ENCODE data around the gene AKT2. TPM values are rescaled to one million over a fixed set of nuclear protein-coding genes. Genes with fewer than 3 reads are reported as not detected.
A peak's percentile ranks its signal among the peaks of the same experiment; 100 is the strongest.
"Not testable (repeated sequence)": the region's sequence is repeated elsewhere in the genome, so short reads cannot be mapped to it uniquely, and the experiment has no call there.

The AKT2 gene
- polyA plus RNA-seq (ENCODE audit: insufficient read length in 10 of 10) = 100 to 1,000 TPM; 136 to 204 (median 166) TPM
- long read RNA-seq, donor 1, full-length matches to known transcripts = 24 of 47 reads
- long read RNA-seq, donor 1, partial matches to known transcripts = 23 of 47 reads
- long read RNA-seq, donor 1, other reads (novel, unspliced or antisense) = 0 of 47 reads
- long read RNA-seq, donor 2, full-length matches to known transcripts = 13 of 18 reads
- long read RNA-seq, donor 2, partial matches to known transcripts = 5 of 18 reads
- long read RNA-seq, donor 2, other reads (novel, unspliced or antisense) = 0 of 18 reads
- long read RNA-seq, donor 3 = 0 reads
- long read RNA-seq, donor 4, full-length matches to known transcripts = 17 of 25 reads
- long read RNA-seq, donor 4, partial matches to known transcripts = 8 of 25 reads
- long read RNA-seq, donor 4, other reads (novel, unspliced or antisense) = 0 of 25 reads
- long read RNA-seq, donor 5, full-length matches to known transcripts = 20 of 71 reads
- long read RNA-seq, donor 5, partial matches to known transcripts = 51 of 71 reads
- long read RNA-seq, donor 5, other reads (novel, unspliced or antisense) = 0 of 71 reads
- long read RNA-seq, donor 6, full-length matches to known transcripts = 25 of 48 reads
- long read RNA-seq, donor 6, partial matches to known transcripts = 18 of 48 reads
- long read RNA-seq, donor 6, other reads (novel, unspliced or antisense) = 5 of 48 reads
- long read RNA-seq, donor 7, full-length matches to known transcripts = 21 of 35 reads
- long read RNA-seq, donor 7, partial matches to known transcripts = 14 of 35 reads
- long read RNA-seq, donor 7, other reads (novel, unspliced or antisense) = 0 of 35 reads
- long read RNA-seq, donor 8, full-length matches to known transcripts = 11 of 21 reads
- long read RNA-seq, donor 8, partial matches to known transcripts = 10 of 21 reads
- long read RNA-seq, donor 8, other reads (novel, unspliced or antisense) = 0 of 21 reads
- long read RNA-seq, donor 9, full-length matches to known transcripts = 1 of 9 reads
- long read RNA-seq, donor 9, partial matches to known transcripts = 8 of 9 reads
- long read RNA-seq, donor 9, other reads (novel, unspliced or antisense) = 0 of 9 reads

DNA sequence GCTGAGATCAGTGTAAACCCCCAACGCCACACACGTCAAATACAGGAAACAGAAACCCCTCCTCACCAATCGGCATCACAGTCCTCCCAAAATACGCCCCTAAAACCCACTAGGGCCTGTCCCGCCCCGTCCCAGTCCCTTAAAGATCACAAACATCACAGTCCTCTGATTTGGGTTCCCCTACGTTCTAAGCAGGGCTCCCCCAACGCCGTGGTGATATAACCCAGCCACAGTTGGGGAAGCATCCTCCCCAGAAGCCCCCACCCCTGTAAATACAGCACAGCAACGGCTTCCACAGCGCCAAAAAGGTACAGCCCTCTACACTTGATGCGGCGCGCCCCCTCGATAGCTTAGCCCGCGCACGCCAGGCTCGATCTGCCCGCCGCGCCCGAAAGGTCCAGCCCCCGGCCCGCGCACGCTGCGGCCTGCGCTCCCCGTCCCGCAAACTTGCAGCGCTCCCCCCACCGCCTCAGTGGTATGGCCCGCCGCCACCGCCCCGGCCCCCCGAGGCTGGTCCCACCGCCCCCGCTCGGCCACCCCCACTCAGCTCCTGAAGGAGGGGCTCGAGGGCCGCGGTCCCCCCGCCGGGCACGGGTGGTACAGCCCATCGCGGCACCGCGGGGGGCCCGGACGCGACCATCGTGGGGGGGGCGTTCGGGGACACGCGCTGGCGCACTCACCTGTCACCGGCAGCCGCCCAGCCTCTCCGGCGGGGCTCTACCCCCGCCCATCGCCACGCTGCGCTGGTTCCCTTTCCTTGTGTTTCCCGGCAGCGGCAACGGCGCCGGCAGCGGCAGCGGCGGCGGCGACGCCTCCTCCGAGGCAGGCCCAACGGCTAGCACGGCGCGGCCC, at the start of gene AKT2:
AKT2 (minus strand) TSS at position 845 of the 852 bp plus-strand sequence. CDS start 20,078 bp downstream, outside the sequence.
- DNase-seq = peak; percentile 62 to 83 (median 63)

DNA sequence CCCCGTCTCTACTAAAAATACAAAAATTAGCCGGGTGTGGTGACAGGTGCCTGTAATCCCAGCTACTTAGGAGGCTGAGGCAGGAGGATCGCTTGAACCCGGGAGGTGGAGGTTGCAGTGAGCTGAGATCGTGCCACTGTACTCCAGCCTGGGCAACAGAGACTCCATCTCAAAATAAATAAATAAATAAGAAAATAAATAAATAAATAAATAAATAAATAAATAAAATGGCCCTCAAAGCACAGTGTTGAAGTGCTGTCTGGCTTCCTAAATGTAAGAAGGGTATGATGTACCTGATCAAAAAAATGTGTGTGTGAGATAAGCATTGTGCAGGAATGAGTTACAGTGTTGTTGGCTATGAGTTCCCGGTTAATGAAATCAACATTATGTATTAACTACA, 47.9 kb upstream of the AKT2 start:
- DNase-seq = not testable (repeated sequence)

- DNase-seq = no peak
Observed at GRCh38 chr19:40332669-40333068, 47.5 kb upstream of the AKT2 start.

DNA sequence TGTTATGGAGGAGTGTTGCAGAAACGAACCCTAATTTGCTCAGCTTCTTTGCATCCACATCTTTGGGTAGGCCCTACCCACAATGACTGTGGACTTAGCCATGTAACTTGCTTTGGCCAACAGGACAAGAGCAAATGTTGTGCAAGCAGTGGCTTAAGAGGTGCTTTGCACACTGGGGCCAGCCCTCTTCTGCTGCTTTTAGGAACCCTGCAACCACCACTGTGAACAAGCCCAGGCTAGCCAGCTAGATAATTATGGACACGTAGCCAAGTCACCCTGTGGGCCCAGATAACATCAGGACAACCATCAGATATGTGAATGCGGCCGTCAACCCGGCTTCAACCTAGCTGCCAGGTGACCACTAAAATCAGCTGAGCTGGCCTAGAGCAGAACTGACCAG, 45.9 kb upstream of the AKT2 start:
- no peak for DNase-seq

DNA sequence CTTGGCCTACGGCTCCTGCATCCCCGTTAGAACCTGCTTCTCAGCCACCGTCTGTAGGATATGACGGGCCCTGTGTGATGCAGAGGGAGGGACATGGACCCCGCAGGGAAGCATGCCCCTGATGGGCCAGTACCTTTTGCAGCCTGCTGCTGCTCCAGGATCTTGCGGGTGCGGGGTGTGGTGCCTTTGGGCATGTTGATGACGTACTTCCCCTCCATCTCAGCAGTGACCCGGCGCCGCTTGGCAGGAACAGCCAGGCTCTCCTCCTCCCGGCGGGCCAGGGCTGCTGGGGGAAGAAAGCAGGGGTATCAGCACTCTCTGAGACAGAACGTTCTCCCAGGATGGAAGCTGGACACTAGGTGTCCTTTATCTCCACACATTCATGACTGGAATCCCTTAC, 41.1 kb upstream of the AKT2 start:
- DNase-seq = no peak

- no peak for DNase-seq
Observed at GRCh38 chr19:40323705-40324104, 38.6 kb upstream of the AKT2 start.

- DNase-seq = no peak
Observed at GRCh38 chr19:40322951-40323615, 37.9 kb upstream of the AKT2 start.

DNA sequence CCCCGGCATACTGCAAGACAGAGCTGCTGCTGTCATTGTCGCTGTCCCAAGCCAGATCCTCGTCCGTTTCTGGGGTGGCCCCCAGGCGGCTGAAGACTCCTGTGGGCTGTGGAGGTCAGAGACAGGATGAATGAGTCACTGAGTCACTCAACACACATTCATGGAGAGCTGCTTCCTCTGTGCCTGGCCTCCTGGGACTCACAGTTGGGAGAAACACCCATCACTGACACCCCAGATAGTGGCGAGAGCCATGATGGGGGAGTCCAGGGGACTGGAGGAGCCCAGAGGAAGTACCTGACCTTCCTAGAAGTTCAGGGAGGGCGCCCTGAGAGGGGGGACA, 37.1 kb upstream of the AKT2 start:
- DNase-seq = no peak

DNA sequence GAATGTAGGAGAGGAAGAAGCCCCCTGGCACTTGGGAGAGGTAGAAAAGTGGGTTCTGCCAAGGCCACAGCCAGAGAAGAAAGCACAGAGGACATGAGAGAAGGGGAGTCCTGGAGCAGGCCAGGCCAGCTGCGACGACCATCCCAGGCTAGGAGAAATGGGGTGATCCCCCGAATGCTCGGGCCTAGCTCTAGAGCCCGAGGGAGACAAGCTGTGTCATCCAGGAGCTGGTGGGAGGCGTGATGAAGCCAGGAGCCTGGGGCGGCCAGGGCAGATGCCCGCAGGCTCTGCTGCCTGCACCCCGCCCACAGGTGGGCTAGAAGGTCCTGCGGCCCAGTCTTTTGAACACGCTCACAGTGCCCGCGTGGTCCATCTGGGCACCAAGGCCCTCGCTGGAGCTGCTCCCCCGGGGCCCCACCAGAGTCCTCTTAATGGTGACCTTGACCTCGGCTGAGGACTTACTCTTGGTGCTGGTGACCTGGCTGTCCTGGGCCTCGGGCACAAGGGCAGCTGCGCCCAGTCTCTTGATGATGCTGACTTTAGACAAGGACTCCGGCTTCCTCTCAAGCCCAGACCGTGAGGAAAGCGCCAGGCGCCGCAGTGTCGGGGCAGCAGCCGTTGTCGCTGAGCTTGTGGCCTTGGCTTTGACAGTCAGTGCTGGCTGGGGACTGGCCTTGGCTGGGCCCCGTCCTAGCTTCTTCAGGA, 36.6 kb upstream of the AKT2 start:
- DNase-seq = no peak

- no peak for DNase-seq
Observed at GRCh38 chr19:40321076-40321475, 35.9 kb upstream of the AKT2 start.

DNA sequence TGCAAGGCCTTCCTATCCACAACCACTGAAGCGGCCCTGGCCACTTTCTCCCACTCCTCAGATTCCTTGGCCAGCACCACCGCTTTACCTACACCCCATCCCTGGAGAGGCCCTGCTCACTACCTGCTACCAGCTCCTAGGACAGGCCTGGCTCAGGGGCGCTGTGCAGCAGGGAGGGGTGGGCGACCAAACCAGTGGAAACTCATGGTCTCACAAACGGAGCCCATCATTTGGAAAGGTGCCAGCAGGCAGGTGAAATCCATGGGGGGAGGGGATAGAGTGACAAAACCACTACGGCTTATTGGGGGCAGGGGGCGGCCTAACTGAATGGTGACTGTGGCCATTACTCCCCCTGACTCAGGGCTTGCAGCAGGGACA, 35.4 kb upstream of the AKT2 start:
- no peak for DNase-seq

GRCh38 chr19:40317338-40317737, 32.2 kb upstream of the AKT2 start:
- DNase-seq = no peak

GRCh38 chr19:40315812-40316470, 30.8 kb upstream of the AKT2 start:
- no peak for DNase-seq

DNA sequence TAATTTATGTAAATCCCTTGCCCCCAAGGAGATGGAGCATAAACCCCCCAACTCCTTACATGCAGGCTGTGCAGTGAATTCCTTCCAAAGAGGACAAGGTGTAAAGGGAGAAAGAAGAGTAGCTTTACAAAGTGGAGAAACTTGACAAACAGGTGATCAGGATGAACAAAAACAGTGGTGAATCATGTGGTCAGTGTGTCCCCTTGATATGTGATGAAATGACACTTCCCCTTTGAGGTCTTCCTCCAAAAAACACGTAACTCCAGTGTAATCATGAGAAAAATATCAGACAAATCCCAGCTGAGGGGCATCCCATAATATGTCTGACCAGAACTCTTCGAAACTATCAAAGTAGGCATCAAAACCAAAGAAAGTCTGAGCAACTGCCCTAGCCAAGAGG, 29.5 kb upstream of the AKT2 start:
- no peak for DNase-seq

DNA sequence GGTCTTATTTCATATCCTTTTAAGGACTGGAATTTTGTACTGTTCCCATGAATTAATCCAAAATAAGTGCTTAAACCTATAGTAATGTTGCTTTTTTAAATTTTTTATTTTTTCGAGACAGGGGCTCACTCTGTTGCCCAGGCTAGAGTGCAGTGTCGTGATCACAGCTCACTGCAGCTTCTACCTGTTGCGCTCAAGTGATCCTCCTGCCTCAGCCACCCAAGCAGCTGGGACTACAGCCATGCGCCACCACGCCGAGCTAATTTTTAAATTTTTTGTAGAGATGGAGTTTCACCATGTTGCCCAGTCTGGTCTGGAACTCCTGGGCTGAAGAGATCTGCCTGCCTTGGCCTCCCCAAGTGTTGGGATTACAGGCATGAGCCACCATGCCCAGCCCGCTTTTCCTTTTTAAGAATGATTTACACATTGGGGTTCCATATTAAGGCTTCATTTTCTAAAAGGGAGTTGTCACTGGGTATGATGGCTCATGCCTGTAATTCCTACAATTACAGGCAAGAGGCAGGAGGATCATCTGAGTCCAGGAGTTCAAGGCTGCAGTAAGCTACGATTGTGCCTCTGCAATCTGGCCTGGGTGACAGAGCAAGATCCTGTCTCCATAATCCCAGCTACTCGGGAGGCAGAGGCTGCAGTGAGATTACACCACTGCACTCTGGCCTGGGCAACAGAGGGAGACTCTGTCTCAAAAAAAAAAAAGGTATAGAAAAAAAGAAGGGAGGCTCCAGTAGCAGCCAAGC, 28.3 kb upstream of the AKT2 start:
- DNase-seq = no peak

DNA sequence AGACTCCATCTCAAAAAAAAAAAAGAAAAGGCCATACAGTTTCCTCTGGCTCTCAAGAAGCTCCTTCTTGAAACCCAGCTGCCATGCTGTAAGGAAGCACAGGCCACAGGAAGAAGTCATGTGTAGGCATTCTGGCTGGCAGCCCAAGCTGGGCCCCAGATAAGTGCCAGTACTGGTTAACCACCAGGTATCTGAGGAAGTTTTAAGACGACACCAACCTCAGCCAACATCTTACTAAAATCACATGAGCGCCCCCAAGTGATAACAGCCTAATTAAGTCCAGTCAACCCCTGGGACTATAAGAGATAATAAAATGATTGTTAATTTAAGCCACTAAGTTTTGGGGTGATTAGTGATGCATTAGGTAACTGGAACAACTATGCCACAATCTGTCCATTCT, 27.4 kb upstream of the AKT2 start:
- no peak for DNase-seq

DNA sequence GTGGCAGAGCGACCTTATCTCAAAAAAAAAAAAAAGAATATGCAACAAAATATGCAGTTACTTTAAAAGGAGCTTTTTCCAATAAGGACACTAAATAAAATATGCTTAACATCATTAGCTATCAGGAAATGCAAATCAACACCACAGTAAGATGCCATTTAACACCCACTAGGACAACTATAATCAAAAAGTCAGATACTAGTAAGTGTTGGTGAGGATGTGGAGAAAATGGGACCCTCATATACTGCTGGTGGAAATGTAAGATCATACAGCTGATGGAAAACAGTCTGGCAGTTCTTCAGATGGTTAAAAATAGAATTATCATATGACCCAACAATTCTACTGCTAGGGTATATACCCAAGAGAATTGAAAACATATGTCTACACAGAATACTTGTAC, 24.5 kb upstream of the AKT2 start:
- no peak for DNase-seq

GRCh38 chr19:40305403-40305802, 20.3 kb upstream of the AKT2 start:
- DNase-seq = peak; percentile 82 to 92 (median 88)

DNA sequence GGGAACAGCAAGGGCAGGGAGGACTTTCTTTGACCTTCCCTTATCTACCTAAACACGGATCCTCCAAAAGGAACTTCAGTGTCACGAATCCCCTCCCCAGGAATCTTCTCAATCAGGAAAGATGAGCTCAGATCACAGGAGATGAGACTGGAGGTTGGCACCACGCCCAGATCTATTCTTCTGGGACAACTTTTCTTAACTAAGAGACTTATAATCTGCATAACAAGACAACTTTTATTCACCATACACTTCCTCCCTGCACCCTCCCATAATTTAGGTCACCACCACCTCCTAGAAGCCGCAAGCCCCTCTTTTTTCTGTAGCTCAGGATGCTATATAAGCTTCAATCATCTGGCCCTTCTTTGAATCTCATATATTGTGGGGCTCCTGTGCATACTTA, 19.2 kb upstream of the AKT2 start:
- DNase-seq = peak in 1 of 3 donors; percentile 41

All from muscle of back (tissue), 13 donors.